Neural progenitor cell (in vitro differentiated cells): ENCODE data around the gene ZNF512. TPM values are rescaled to one million over a fixed set of nuclear protein-coding genes. Genes with fewer than 3 reads are reported as not detected.

ENCODE experiments used
- DNase-seq: peaks from one replicate; pipeline ENCODE4 v3.0.0-alpha.2; 2016; ENCODE audit warnings: low spot score
- H2AFZ ChIP-seq: fragments of 200-600 bp; sonication (generic); replicated peaks from 2 replicates; pipeline ENCODE4 v1.6.1; 2016; ENCODE audit warnings: antibody characterized with exemption
- H3F3A ChIP-seq: fragments of 200-600 bp; sonication (generic); 2 replicates; pipeline ENCODE4 v1.6.1; 2016; ENCODE audit warnings: antibody characterized with exemption, low read depth
- H3K27ac ChIP-seq: fragments of 200-600 bp; sonication (generic); 2 replicates; pipeline ENCODE4 v1.5.1; 2016; ENCODE audit warnings: mild to moderate bottlenecking
- H3K27me3 ChIP-seq: fragments of 200-600 bp; sonication (generic); 2 replicates; pipeline ENCODE4 v1.6.1; 2016; ENCODE audit warnings: mild to moderate bottlenecking, moderate library complexity
- H3K36me3 ChIP-seq: fragments of 200-600 bp; sonication (generic); 2 replicates; pipeline ENCODE4 v1.5.1; 2016
- H3K4me1 ChIP-seq: fragments of 200-600 bp; sonication (generic); 2 replicates; pipeline ENCODE4 v1.6.1; 2016; ENCODE audit warnings: mixed run types
- H3K4me2 ChIP-seq: fragments of 200-600 bp; sonication (generic); 2 replicates; pipeline ENCODE4 v1.6.1; 2016
- H3K4me3 ChIP-seq: fragments of 200-600 bp; sonication (generic); 2 replicates; pipeline ENCODE4 v1.5.1; 2016
- H3K79me2 ChIP-seq: fragments of 200-600 bp; sonication (generic); 2 replicates; pipeline ENCODE4 v1.6.1; 2016; ENCODE audit warnings: low read depth
- H3K9ac ChIP-seq: fragments of 200-600 bp; sonication (generic); 2 replicates; pipeline ENCODE4 v1.6.1; 2016
- H3K9me3 ChIP-seq: fragments of 200-600 bp; sonication (generic); 2 replicates; pipeline ENCODE4 v1.5.1; 2016; ENCODE audit warnings: low read depth
- H4K20me1 ChIP-seq: fragments of 200-600 bp; sonication (generic); 2 replicates; pipeline ENCODE4 v1.6.1; 2016; ENCODE audit warnings: low read depth
- H3K27ac Mint-ChIP-seq: 3 replicates; pipeline ENCODE4 v1.8.0; 2021; ENCODE audit warnings: mixed read lengths
- H3K27me3 Mint-ChIP-seq: 2 replicates; pipeline ENCODE4 v1.8.0; 2022; ENCODE audit warnings: low read depth, mild to moderate bottlenecking, inconsistent platforms, moderate library complexity, mixed read lengths; ENCODE audit not compliant: insufficient read depth
- H3K36me3 Mint-ChIP-seq: 3 replicates; pipeline ENCODE4 v1.8.0; 2021; ENCODE audit warnings: mixed read lengths
- H3K4me1 Mint-ChIP-seq: 3 replicates; pipeline ENCODE4 v1.8.0; 2021; ENCODE audit warnings: mixed read lengths
- H3K4me3 Mint-ChIP-seq: 3 replicates; pipeline ENCODE4 v1.8.0; 2021; ENCODE audit warnings: mild to moderate bottlenecking, moderate library complexity, mixed read lengths
- H3K9me3 Mint-ChIP-seq: 3 replicates; pipeline ENCODE4 v1.8.0; 2020; ENCODE audit warnings: mixed read lengths
- CTCF ChIP-seq: fragments of 200-600 bp; sonication (generic); IDR thresholded peaks from 2 replicates; pipeline ENCODE4 v1.5.1; 2017; ENCODE audit warnings: antibody characterized with exemption, mild to moderate bottlenecking
- EZH2 ChIP-seq: fragments of 200-600 bp; sonication (generic); IDR thresholded peaks from 2 replicates; pipeline ENCODE4 v1.6.1; 2017; ENCODE audit warnings: antibody characterized with exemption, mild to moderate bottlenecking, moderate library complexity
- EZH2phosphoT487 ChIP-seq: fragments of 200-600 bp; sonication (generic); IDR thresholded peaks from 2 replicates; pipeline ENCODE4 v1.6.1; 2017; ENCODE audit warnings: antibody characterized with exemption
- total RNA-seq: library from RNA; depleted of rRNA; stranded (reverse); fragments of >200 nt; gene quantifications from 2 replicates; pipeline ENCODE4 v1.2.3, GENCODE V29; 2015; ENCODE audit warnings: low replicate concordance

The ZNF512 gene
- total RNA-seq, 1 donor from 2014 or later = 106 TPM

GRCh38 chr2:27661371-27661770 lies 78.5 kb downstream of the ZNF512 start:
- Histone ChIP-seq H3K4me1 (peaks cover 11% of the 10 kb centered on the region), H2AFZ (no peak overlapping the region), H3K27ac (no peak overlapping the region), H3K9me3 (no peaks in the 10 kb centered on the region), H3K4me3 (no peak overlapping the region), H3K27me3 (no peaks in the 10 kb centered on the region), H3K9ac (no peak overlapping the region), H3K79me2 (peaks cover 37% of the 10 kb centered on the region), H3K36me3 (peaks cover 13% of the 10 kb centered on the region), H4K20me1 (no peaks in the 10 kb centered on the region), H3F3A (peaks cover under 1% of the 10 kb centered on the region), H3K4me2 (no peak overlapping the region)
- TF ChIP-seq EZH2phosphoT487 = no peak
- no peak for TF ChIP-seq EZH2
- no peak for TF ChIP-seq CTCF
- Mint-ChIP-seq H3K36me3 (peaks cover 15% of the 10 kb centered on the region), H3K4me1 (peaks cover 18% of the 10 kb centered on the region), H3K9me3 (no peaks in the 10 kb centered on the region), H3K27me3 (peaks cover 2% of the 10 kb centered on the region), H3K27ac (no peak overlapping the region), H3K4me3 (peak overlapping the region; percentile 75)
- no peak for DNase-seq

GRCh38 chr2:27663285-27664153 lies 80.7 kb downstream of the ZNF512 start, which contains the start of the genes SLC4A1AP and SUPT7L:
Gene SLC4A1AP, plus strand, starts transcription at chr2:27663889. Its CDS starts 26 bp downstream, at chr2:27663915.
Gene SUPT7L, minus strand, starts transcription at chr2:27663614. Its CDS starts 1,422 bp downstream, at chr2:27662192.
- no peaks in the 10 kb centered on the region for H3K27me3 ChIP-seq
- peaks cover 13% of the 10 kb centered on the region for H3K36me3 ChIP-seq
- peak; percentile 70 for TF ChIP-seq EZH2
- TF ChIP-seq EZH2phosphoT487 = peak; percentile 50
- TF ChIP-seq CTCF = peak; percentile 10
- peak within 1 kb of the TSS; percentile 85 for H3K9ac ChIP-seq
- peaks cover 37% of the 10 kb centered on the region for H3K79me2 ChIP-seq
- H3K4me2 ChIP-seq = peak within 1 kb of the TSS; percentile 85
- peaks cover 2% of the 10 kb centered on the region for H3K27me3 Mint-ChIP-seq
- H3K9me3 ChIP-seq = no peaks in the 10 kb centered on the region
- no peaks in the 10 kb centered on the region for H3K9me3 Mint-ChIP-seq
- H3K27ac ChIP-seq = peak within 1 kb of the TSS; percentile 88
- H3K27ac Mint-ChIP-seq = peak within 1 kb of the TSS; percentile 100
- peaks cover 11% of the 10 kb centered on the region for H3K4me1 ChIP-seq
- peak; percentile 88 for DNase-seq
- peak within 1 kb of the TSS; percentile 87 for H3K4me3 ChIP-seq
- H3K36me3 Mint-ChIP-seq = peaks cover 15% of the 10 kb centered on the region
- peak within 1 kb of the TSS; percentile 100 for H3K4me3 Mint-ChIP-seq
- peak within 1 kb of the TSS; percentile 100 for H2AFZ ChIP-seq
- peaks cover 18% of the 10 kb centered on the region for H3K4me1 Mint-ChIP-seq
- H4K20me1 ChIP-seq = no peaks in the 10 kb centered on the region
- H3F3A ChIP-seq = no peaks in the 10 kb centered on the region

GRCh38 chr2:27664154-27664574 lies 81.3 kb downstream of the ZNF512 start:
- Histone ChIP-seq H3K79me2 (peaks cover 37% of the 10 kb centered on the region), H2AFZ (peak overlapping the region; percentile 100), H3K27ac (no peak overlapping the region), H4K20me1 (no peaks in the 10 kb centered on the region), H3K4me2 (peak overlapping the region; percentile 85), H3K4me3 (peak overlapping the region; percentile 87), H3K9me3 (no peaks in the 10 kb centered on the region), H3K36me3 (peaks cover 11% of the 10 kb centered on the region), H3F3A (no peaks in the 10 kb centered on the region), H3K9ac (peak overlapping the region; percentile 85), H3K27me3 (no peaks in the 10 kb centered on the region), H3K4me1 (peaks cover 11% of the 10 kb centered on the region)
- Mint-ChIP-seq H3K4me3 (peak overlapping the region; percentile 100), H3K27ac (peak overlapping the region; percentile 51), H3K9me3 (no peaks in the 10 kb centered on the region), H3K36me3 (peaks cover 15% of the 10 kb centered on the region), H3K27me3 (peaks cover 2% of the 10 kb centered on the region), H3K4me1 (peaks cover 18% of the 10 kb centered on the region)
- DNase-seq = no peak
- TF ChIP-seq EZH2phosphoT487 (no peak), CTCF (no peak), EZH2 (no peak)
